NOMO-1 treated with DMSO at 0.1 percent for 48 hours (cell line): ENCODE results near the gene FGF18.

ENCODE experiments used
- DNase-seq: peaks from one replicate; lab custom pipeline; 2025; ENCODE audit not compliant: unreplicated experiment; lab: John Stamatoyannopoulos, UW

FGF18 gene

GRCh38 chr5:171438738-171439137 is 19.3 kb downstream of the FGF18 start:
- no peak for DNase-seq

- no peak for DNase-seq
Observed at GRCh38 chr5:171441246-171441791, 21.9 kb downstream of the FGF18 start.

GRCh38 chr5:171442287-171443042 is 23.0 kb downstream of the FGF18 start:
- peak; percentile 23 for DNase-seq

- no peak for DNase-seq
Observed at GRCh38 chr5:171444582-171444981, 25.1 kb downstream of the FGF18 start.

GRCh38 chr5:171445644-171446516 is 26.4 kb downstream of the FGF18 start:
- DNase-seq = no peak

GRCh38 chr5:171447226-171447625 is 27.8 kb downstream of the FGF18 start:
- DNase-seq = no peak

- no peak for DNase-seq
Observed at GRCh38 chr5:171449426-171449825, 30.0 kb downstream of the FGF18 start.

GRCh38 chr5:171450423-171451331 is 31.2 kb downstream of the FGF18 start:
- DNase-seq = peak; percentile 30

- DNase-seq = no peak
Observed at GRCh38 chr5:171451421-171451820, 32.0 kb downstream of the FGF18 start.

GRCh38 chr5:171453056-171453725 is 33.7 kb downstream of the FGF18 start:
- no peak for DNase-seq

GRCh38 chr5:171453988-171454387 is 34.5 kb downstream of the FGF18 start:
- DNase-seq = no peak

- no peak for DNase-seq
Observed at GRCh38 chr5:171454549-171454948, 35.1 kb downstream of the FGF18 start.

GRCh38 chr5:171455522-171455921 is 36.1 kb downstream of the FGF18 start:
- DNase-seq = no peak

GRCh38 chr5:171457208-171457981 is 37.9 kb downstream of the FGF18 start:
- DNase-seq = no peak

GRCh38 chr5:171459839-171460238 is 40.4 kb downstream of the FGF18 start:
- no peak for DNase-seq

- DNase-seq = no peak
Observed at GRCh38 chr5:171462136-171462927, 42.9 kb downstream of the FGF18 start.

GRCh38 chr5:171462928-171463861 is 43.7 kb downstream of the FGF18 start:
- no peak for DNase-seq

GRCh38 chr5:171463862-171464229 is 44.4 kb downstream of the FGF18 start:
- no peak for DNase-seq
